ENCODE results near the gene KCNJ5.

GRCh38 chr11:128915149-128915521, 24.0 kb downstream of the KCNJ5 start:
- no peak for TF ChIP-seq POLR2A (IDR thresholded peaks at IDR 0.05)
- TF ChIP-seq, protein P1, sequence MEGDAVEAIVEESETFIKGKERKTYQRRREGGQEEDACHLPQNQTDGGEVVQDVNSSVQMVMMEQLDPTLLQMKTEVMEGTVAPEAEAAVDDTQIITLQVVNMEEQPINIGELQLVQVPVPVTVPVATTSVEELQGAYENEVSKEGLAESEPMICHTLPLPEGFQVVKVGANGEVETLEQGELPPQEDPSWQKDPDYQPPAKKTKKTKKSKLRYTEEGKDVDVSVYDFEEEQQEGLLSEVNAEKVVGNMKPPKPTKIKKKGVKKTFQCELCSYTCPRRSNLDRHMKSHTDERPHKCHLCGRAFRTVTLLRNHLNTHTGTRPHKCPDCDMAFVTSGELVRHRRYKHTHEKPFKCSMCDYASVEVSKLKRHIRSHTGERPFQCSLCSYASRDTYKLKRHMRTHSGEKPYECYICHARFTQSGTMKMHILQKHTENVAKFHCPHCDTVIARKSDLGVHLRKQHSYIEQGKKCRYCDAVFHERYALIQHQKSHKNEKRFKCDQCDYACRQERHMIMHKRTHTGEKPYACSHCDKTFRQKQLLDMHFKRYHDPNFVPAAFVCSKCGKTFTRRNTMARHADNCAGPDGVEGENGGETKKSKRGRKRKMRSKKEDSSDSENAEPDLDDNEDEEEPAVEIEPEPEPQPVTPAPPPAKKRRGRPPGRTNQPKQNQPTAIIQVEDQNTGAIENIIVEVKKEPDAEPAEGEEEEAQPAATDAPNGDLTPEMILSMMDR (IDR thresholded peaks at IDR 0.05): no peak
